Effector memory CD4-positive, alpha-beta T cell (primary cell): Measurements from ENCODE around the gene PGAP3.

ENCODE experiments used
- DNase-seq, 3 donors: peaks; one replicate each; pipeline ENCODE4 v3.0.0-alpha.2; 2020
- H3K27ac ChIP-seq: 2 replicates; pipeline ENCODE4 v1.7.0; 2013; ENCODE audit warnings: mild to moderate bottlenecking, low read length, moderate library complexity; ENCODE audit not compliant: insufficient read depth, poor library complexity, severe bottlenecking
- H3K27me3 ChIP-seq: replicated peaks from 2 replicates; pipeline ENCODE4 v1.7.0; 2013; ENCODE audit warnings: mild to moderate bottlenecking, low read length; ENCODE audit not compliant: insufficient read depth, control insufficient read depth, poor library complexity, severe bottlenecking
- H3K36me3 ChIP-seq: 2 replicates; pipeline ENCODE4 v1.7.0; 2013; ENCODE audit warnings: mild to moderate bottlenecking, low read length, moderate library complexity; ENCODE audit not compliant: control insufficient read depth, insufficient read depth
- H3K4me1 ChIP-seq: 2 replicates; pipeline ENCODE4 v1.7.0; 2013; ENCODE audit warnings: low read length, mild to moderate bottlenecking; ENCODE audit not compliant: control insufficient read depth, insufficient read depth, poor library complexity, severe bottlenecking
- H3K4me3 ChIP-seq: 2 replicates; pipeline ENCODE4 v1.7.0; 2013; ENCODE audit warnings: low read length, low read depth, mild to moderate bottlenecking; ENCODE audit not compliant: insufficient read depth, poor library complexity, severe bottlenecking
- H3K9me3 ChIP-seq: 2 replicates; pipeline ENCODE4 v1.7.0; 2013; ENCODE audit warnings: mild to moderate bottlenecking, low read length, moderate library complexity; ENCODE audit not compliant: control insufficient read depth
- total RNA-seq, 3 donors: gene quantifications; one replicate each; lab custom pipeline; 2026; lab: John Stamatoyannopoulos, UW

Gene PGAP3
- 26.9 to 34.6 (median 31.0) reads per million in 3 donors for total RNA-seq

- H3K27ac ChIP-seq, result peak within 1 kb of the TSS; percentile 82
- H3K36me3 ChIP-seq, result peaks cover 7% of the 10 kb centered on the region
- DNase-seq, result peak; percentile 67 to 70 (median 68)
- peak within 1 kb of the TSS; percentile 83 for H3K4me3 ChIP-seq
- H3K9me3 ChIP-seq, result no peaks in the 10 kb centered on the region
- peaks cover 7% of the 10 kb centered on the region for H3K4me1 ChIP-seq
- no peaks in the 10 kb centered on the region for H3K27me3 ChIP-seq
Measured at GRCh38 chr17:39687546-39688474, at the start of gene PGAP3. Gene PGAP3, minus strand, starts transcription at chr17:39688057. Its CDS starts 43 bp downstream, at chr17:39688014.

- DNase-seq, result no peak
- Histone ChIP-seq H3K27ac (no peak overlapping the region), H3K27me3 (peaks cover 9% of the 10 kb centered on the region), H3K36me3 (no peaks in the 10 kb centered on the region), H3K9me3 (no peaks in the 10 kb centered on the region), H3K4me1 (peaks cover 15% of the 10 kb centered on the region), H3K4me3 (no peak overlapping the region)
Measured at GRCh38 chr17:39737206-39737759, 49.4 kb upstream of the PGAP3 start.

- no peaks in the 10 kb centered on the region for H3K36me3 ChIP-seq
- peaks cover 15% of the 10 kb centered on the region for H3K4me1 ChIP-seq
- DNase-seq, result no peak
- H3K9me3 ChIP-seq, result no peaks in the 10 kb centered on the region
- peaks cover 9% of the 10 kb centered on the region for H3K27me3 ChIP-seq
- H3K4me3 ChIP-seq, result no peak overlapping the region
- no peak overlapping the region for H3K27ac ChIP-seq
Measured at GRCh38 chr17:39736319-39737165, 48.7 kb upstream of the PGAP3 start.

GRCh38 chr17:39735882-39736281 is 48.0 kb upstream of the PGAP3 start:
- no peak for DNase-seq
- H3K4me3 ChIP-seq, result no peak overlapping the region
- no peaks in the 10 kb centered on the region for H3K9me3 ChIP-seq
- H3K36me3 ChIP-seq, result no peaks in the 10 kb centered on the region
- peaks cover 15% of the 10 kb centered on the region for H3K4me1 ChIP-seq
- peaks cover 9% of the 10 kb centered on the region for H3K27me3 ChIP-seq
- no peak overlapping the region for H3K27ac ChIP-seq

- H3K4me3 ChIP-seq, result no peak overlapping the region
- peaks cover 17% of the 10 kb centered on the region for H3K36me3 ChIP-seq
- peaks cover 3% of the 10 kb centered on the region for H3K27me3 ChIP-seq
- no peak for DNase-seq
- no peak overlapping the region for H3K27ac ChIP-seq
- no peaks in the 10 kb centered on the region for H3K9me3 ChIP-seq
- peaks cover 11% of the 10 kb centered on the region for H3K4me1 ChIP-seq
Measured at GRCh38 chr17:39732586-39732985, 44.7 kb upstream of the PGAP3 start.

GRCh38 chr17:39730095-39730921 is 42.5 kb upstream of the PGAP3 start, which contains the start of gene MIEN1:
Gene MIEN1, minus strand, starts transcription at chr17:39730532. Its CDS starts 37 bp downstream, at chr17:39730495.
- Histone ChIP-seq H3K4me3 (peak within 1 kb of the TSS; percentile 78), H3K27me3 (no peaks in the 10 kb centered on the region), H3K27ac (peak within 1 kb of the TSS; percentile 94), H3K4me1 (peaks cover 11% of the 10 kb centered on the region), H3K9me3 (no peaks in the 10 kb centered on the region), H3K36me3 (peaks cover 18% of the 10 kb centered on the region)
- DNase-seq, result peak; percentile 85 to 90 (median 85)

- Histone ChIP-seq H3K4me3 (peak overlapping the region; percentile 78), H3K27me3 (no peaks in the 10 kb centered on the region), H3K9me3 (no peaks in the 10 kb centered on the region), H3K36me3 (peaks cover 18% of the 10 kb centered on the region), H3K4me1 (peaks cover 11% of the 10 kb centered on the region), H3K27ac (peak overlapping the region; percentile 94)
- no peak for DNase-seq
Measured at GRCh38 chr17:39729280-39729851, 41.5 kb upstream of the PGAP3 start.

GRCh38 chr17:39727556-39727955 is 39.7 kb upstream of the PGAP3 start:
- Histone ChIP-seq H3K4me1 (peaks cover 11% of the 10 kb centered on the region), H3K4me3 (no peak overlapping the region), H3K36me3 (peaks cover 18% of the 10 kb centered on the region), H3K9me3 (no peaks in the 10 kb centered on the region), H3K27me3 (no peaks in the 10 kb centered on the region), H3K27ac (no peak overlapping the region)
- DNase-seq, result no peak

GRCh38 chr17:39726617-39727016 is 38.8 kb upstream of the PGAP3 start:
- no peaks in the 10 kb centered on the region for H3K9me3 ChIP-seq
- no peaks in the 10 kb centered on the region for H3K27me3 ChIP-seq
- no peak for DNase-seq
- H3K4me1 ChIP-seq, result peaks cover 11% of the 10 kb centered on the region
- H3K27ac ChIP-seq, result no peak overlapping the region
- no peak overlapping the region for H3K4me3 ChIP-seq
- peaks cover 18% of the 10 kb centered on the region for H3K36me3 ChIP-seq
